K562 (cell line): ENCODE measurements around the gene CDNF. TPM values are rescaled to one million over a fixed set of nuclear protein-coding genes. Genes with fewer than 3 reads are reported as not detected.
A peak's percentile ranks its signal among the peaks of the same experiment; 100 is the strongest.

ENCODE experiments used
- ATF1 ChIP-seq, 2 experiments: fragments of 450-650 bp in 1 of 2; IDR thresholded peaks; 2 replicates each; pipeline ENCODE4 v1.6.1; 2016; ENCODE audit warnings: missing compliant biosample characterization in 1 of 2, missing genetic modification characterization in 1 of 2
- BMI1 ChIP-seq: fragments of 150-350 bp; IDR thresholded peaks from 2 replicates; pipeline ENCODE4 v1.6.1; 2014; ENCODE audit warnings: low read length
- FOXO4 ChIP-seq: fragments of 450-650 bp; formaldehyde crosslinking; IDR thresholded peaks from 2 replicates; pipeline ENCODE4 v1.4.0; 2020; ENCODE audit warnings: mild to moderate bottlenecking, moderate library complexity
- IRF9 ChIP-seq: fragments of 450-650 bp; IDR thresholded peaks from 2 replicates; pipeline ENCODE4 v1.6.1; 2016; ENCODE audit warnings: missing biosample characterization, missing genetic modification characterization
- MYC ChIP-seq, 2 experiments: fragments of 250-450 bp in 1 of 2; sonication (Bioruptor Pico) in 1 of 2; IDR thresholded peaks; 2 replicates each; pipeline versions ENCODE4 v1.5.1 to v1.6.1; 2012 to 2021; ENCODE audit warnings: low read depth in 2 of 2, borderline replicate concordance in 1 of 2, improper control_type of control experiment in 1 of 2, low read length in 1 of 2, mild to moderate bottlenecking in 1 of 2, moderate library complexity in 1 of 2
- RFX7 ChIP-seq: fragments of 250-450 bp; sonication (Bioruptor Pico); IDR thresholded peaks from 2 replicates; pipeline ENCODE4 v1.5.1; 2021; ENCODE audit warnings: mild to moderate bottlenecking
- RREB1 ChIP-seq: fragments of 250-450 bp; sonication (Bioruptor Pico); IDR thresholded peaks from 2 replicates; pipeline ENCODE4 v1.4.0; 2020
- THRA ChIP-seq: fragments of 450-650 bp; IDR thresholded peaks from 2 replicates; pipeline ENCODE4 v1.6.1; 2017; ENCODE audit warnings: mild to moderate bottlenecking, moderate library complexity
- ZBTB34 ChIP-seq: fragments of 250-450 bp; sonication (Bioruptor Pico); IDR thresholded peaks from 2 replicates; pipeline ENCODE4 v1.8.0; 2021; ENCODE audit warnings: mild to moderate bottlenecking, moderate library complexity
- ZNF232 ChIP-seq: sonication (generic); formaldehyde crosslinking; IDR thresholded peaks from 2 replicates; pipeline ENCODE4 v1.8.0; 2022; ENCODE audit warnings: mild to moderate bottlenecking, missing genetic modification reagents
- ZNF398 ChIP-seq: fragments of 250-450 bp; sonication (Bioruptor Pico); IDR thresholded peaks from 2 replicates; pipeline ENCODE4 v1.8.0; 2021; ENCODE audit warnings: moderate library complexity, mild to moderate bottlenecking, inconsistent platforms
- ZNF707 ChIP-seq: fragments of 250-450 bp; sonication (Bioruptor Pico); conservative IDR thresholded peaks from 2 replicates; pipeline ENCODE4 v1.8.0; 2022; ENCODE audit warnings: inconsistent platforms, mild to moderate bottlenecking, moderate library complexity
- polyA plus RNA-seq, 8 experiments: library from polyadenylated mRNA; depleted of rRNA in 4 of 8; stranded (reverse) in 5 of 8; unstranded in 3 of 8; fragments of >200 nt; fragmentation: Nextera tagmentation in 2 of 8; fragmentation: Illumina TruSeq in 1 of 8; extraction: Ambion mirVana in 2 of 8; extraction: Trizol in 1 of 8; gene quantifications; 2 replicates each; pipeline versions ENCODE4 v1.2.1 to v1.2.3, GENCODE V29; 2011 to 2014; ENCODE audit warnings: inconsistent platforms in 1 of 8, missing spikeins in 1 of 8
- total RNA-seq, 7 experiments: library from RNA; depleted of rRNA in 6 of 7; stranded (reverse); fragments of >200 nt in 6 of 7; fragmentation: Illumina TruSeq in 2 of 7; extraction: Trizol in 2 of 7; gene quantifications; 2 replicates each; pipeline versions ENCODE4 v1.2.1 to v1.2.3, GENCODE V29; 2011 to 2021; ENCODE audit warnings: low replicate concordance in 1 of 7

CDNF gene
- total and polyA plus RNA-seq, 9 of the 15 experiments (the other 6 are each of a cell fraction or from before 2014, with no cell fraction given): 0.18 to 1.6 (median 0.61) TPM

GRCh38 chr10:14837757-14838581 is at the start of gene CDNF, which contains the start of the genes HSPA14 and MSANTD7 (continued):
- no peak for TF ChIP-seq ZNF398 (CRISPR knock-in tag)
- TF ChIP-seq MYC (IDR thresholded peaks at IDR 0.05; ENCODE audit: low read depth, low read length): peak; percentile 48
- TF ChIP-seq MYC (CRISPR knock-in tag; IDR thresholded peaks at IDR 0.05; ENCODE audit: borderline replicate concordance, low read depth): no peak
- TF ChIP-seq IRF9 (tag): no peak
- peak; percentile 76 for TF ChIP-seq ATF1 (CRISPR knock-in tag; IDR thresholded peaks at IDR 0.05)
- peak; percentile 98 for TF ChIP-seq ATF1 (tag; IDR thresholded peaks at IDR 0.05)
- no peak for TF ChIP-seq THRA
- no peak for TF ChIP-seq ZBTB34
- TF ChIP-seq RREB1 (CRISPR knock-in tag): 0 out of 2 replicates have a peak, but pooled peaks have one; percentile 39
- TF ChIP-seq RFX7: no peak
- TF ChIP-seq BMI1: no peak
- TF ChIP-seq ZNF232 (CRISPR knock-in tag): no peak
- no peak for TF ChIP-seq ZNF707 (CRISPR knock-in tag)
- TF ChIP-seq FOXO4: no peak
